ENCODE data around the gene TRAK1.

DNA sequence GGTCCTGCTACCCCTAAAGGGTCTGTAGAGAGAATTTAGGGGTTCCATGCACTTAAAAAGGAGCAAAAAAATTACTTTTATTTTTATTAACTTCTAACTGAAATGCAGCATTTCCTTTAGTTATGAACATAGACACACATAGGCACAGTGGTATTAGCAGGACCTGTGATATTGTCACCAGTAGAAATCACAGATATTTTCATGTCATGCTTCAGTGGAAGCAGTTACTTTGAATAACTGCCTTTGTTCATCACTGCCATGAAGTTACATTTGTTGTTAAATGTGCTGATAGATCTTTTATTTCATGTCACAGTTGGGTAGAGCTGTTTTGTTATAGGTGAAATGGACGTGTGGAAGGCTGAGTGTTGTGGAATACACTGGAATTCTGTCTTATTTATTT lies 37.4 kb downstream of the TRAK1 start:
- no peak for TF ChIP-seq CTCF (conservative IDR thresholded peaks at IDR 0.05; ENCODE audit: low read depth, low read length)
- TF ChIP-seq POLR2A (IDR thresholded peaks at IDR 0.05; ENCODE audit: low read depth, low read length): no peak
- no peak for TF ChIP-seq ELK1 (IDR thresholded peaks at IDR 0.05; ENCODE audit: borderline replicate concordance, low read depth, low read length)
- no peak for TF ChIP-seq RAD21 (IDR thresholded peaks at IDR 0.05; ENCODE audit: low read length)
